K562 (cell line): ENCODE measurements around the gene GPS2. TPM values are rescaled to one million over a fixed set of nuclear protein-coding genes. Genes with fewer than 3 reads are reported as not detected.
A peak's percentile ranks its signal among the peaks of the same experiment; 100 is the strongest.

Source experiments
- BRCA1 ChIP-seq, 2 experiments: fragments of 450-650 bp in 1 of 2; sonication (generic) in 1 of 2; formaldehyde crosslinking in 1 of 2; IDR thresholded peaks; 2 replicates each; pipeline versions ENCODE4 v1.5.0 to v1.6.1; 2017 to 2020; ENCODE audit warnings: mild to moderate bottlenecking in 1 of 2, missing genetic modification reagents in 1 of 2
- CEBPG ChIP-seq, 3 experiments: fragments of 200-800 bp in 1 of 3; sonication (Bioruptor generic) in 1 of 3; sonication (generic) in 1 of 3; formaldehyde crosslinking in 1 of 3; IDR thresholded peaks in 2 of 3; conservative IDR thresholded peaks in 1 of 3; 2 replicates each; pipeline versions ENCODE4 v1.6.1 to v1.8.0; 2016 to 2022; ENCODE audit warnings: missing compliant biosample characterization in 2 of 3, missing genetic modification characterization in 2 of 3, mild to moderate bottlenecking in 1 of 3, missing genetic modification reagents in 1 of 3
- CTCF ChIP-seq, 3 experiments: IDR thresholded peaks in 2 of 3; conservative IDR thresholded peaks in 1 of 3; 2 replicates each; pipeline ENCODE4 v1.5.1; 2011 to 2012; ENCODE audit warnings: low read length in 3 of 3, mild to moderate bottlenecking in 3 of 3, control low read depth in 2 of 3, improper control_type of control experiment in 1 of 3, inconsistent platforms in 1 of 3, low read depth in 1 of 3, mixed read lengths in 1 of 3, moderate library complexity in 1 of 3; ENCODE audit not compliant: insufficient read depth in 2 of 3
- EWSR1 ChIP-seq: fragments of 450-650 bp; IDR thresholded peaks from 2 replicates; pipeline ENCODE4 v1.6.1; 2018; ENCODE audit warnings: borderline replicate concordance, mild to moderate bottlenecking, low read depth, moderate library complexity; ENCODE audit not compliant: partially characterized antibody
- HDAC6 ChIP-seq: IDR thresholded peaks from 2 replicates; pipeline ENCODE4 v1.6.1; 2012; ENCODE audit warnings: low read depth, mild to moderate bottlenecking, control low read depth, inconsistent platforms, low read length, moderate library complexity
- HSF4 ChIP-seq: fragments of 250-450 bp; sonication (Bioruptor Pico); IDR thresholded peaks from 2 replicates; pipeline ENCODE4 v2.1.2; 2022; ENCODE audit warnings: mild to moderate bottlenecking, moderate library complexity, borderline replicate concordance
- NR2C2 ChIP-seq, 2 experiments: fragments of 200-800 bp in 1 of 2; sonication (Bioruptor generic) in 1 of 2; sonication (generic) in 1 of 2; formaldehyde crosslinking in 1 of 2; IDR thresholded peaks; 2 replicates each; pipeline versions ENCODE4 v1.6.1 to v1.8.0; 2016 to 2022; ENCODE audit warnings: mild to moderate bottlenecking in 1 of 2, missing compliant biosample characterization in 1 of 2, missing genetic modification characterization in 1 of 2, missing genetic modification reagents in 1 of 2
- PTBP1 ChIP-seq: fragments of 200-400 bp; formaldehyde crosslinking; IDR thresholded peaks from 2 replicates; pipeline ENCODE4 v1.6.1; 2017; ENCODE audit warnings: low read depth, low read length
- RBM25 ChIP-seq: fragments of 200-400 bp; formaldehyde crosslinking; IDR thresholded peaks from 2 replicates; pipeline ENCODE4 v1.6.1; 2018; ENCODE audit warnings: low read length, low read depth, moderate library complexity; ENCODE audit not compliant: severe bottlenecking
- RREB1 ChIP-seq: fragments of 250-450 bp; sonication (Bioruptor Pico); IDR thresholded peaks from 2 replicates; pipeline ENCODE4 v1.4.0; 2020
- SNAPC5 ChIP-seq: fragments of 250-450 bp; sonication (Bioruptor Pico); IDR thresholded peaks from 2 replicates; pipeline ENCODE4 v1.8.0; 2021; ENCODE audit warnings: moderate library complexity, mild to moderate bottlenecking, inconsistent platforms
- SRF ChIP-seq, 2 experiments: fragments of 250-450, 450-650 bp in 1 of 2; sonication (Bioruptor Pico) in 1 of 2; sonication (generic) in 1 of 2; formaldehyde crosslinking; IDR thresholded peaks; 2 replicates each; pipeline versions ENCODE4 v1.5.0 to v1.5.1; 2020 to 2022; ENCODE audit warnings: mild to moderate bottlenecking in 1 of 2, missing genetic modification reagents in 1 of 2
- TARDBP ChIP-seq: fragments of 450-650 bp; IDR thresholded peaks from 2 replicates; pipeline ENCODE4 v1.6.1; 2016
- THRB ChIP-seq: fragments of 450-650 bp; formaldehyde crosslinking; conservative IDR thresholded peaks from 2 replicates; pipeline ENCODE4 v1.4.0; 2022; ENCODE audit warnings: mild to moderate bottlenecking, missing genetic modification characterization
- ZNF347 ChIP-seq: fragments of 450-650 bp; formaldehyde crosslinking; IDR thresholded peaks from 2 replicates; pipeline ENCODE4 v1.4.0; 2020; ENCODE audit warnings: low read depth, mild to moderate bottlenecking, moderate library complexity
- ZNF436 ChIP-seq: fragments of 250-450, 450-650 bp; sonication (Bioruptor Pico); formaldehyde crosslinking; IDR thresholded peaks from 2 replicates; pipeline ENCODE4 v1.7.0; 2020; ENCODE audit warnings: mild to moderate bottlenecking
- polyA plus RNA-seq, 8 experiments: library from polyadenylated mRNA; depleted of rRNA in 4 of 8; stranded (reverse) in 5 of 8; unstranded in 3 of 8; fragments of >200 nt; fragmentation: Nextera tagmentation in 2 of 8; fragmentation: Illumina TruSeq in 1 of 8; extraction: Ambion mirVana in 2 of 8; extraction: Trizol in 1 of 8; gene quantifications; 2 replicates each; pipeline versions ENCODE4 v1.2.1 to v1.2.3, GENCODE V29; 2011 to 2014; ENCODE audit warnings: inconsistent platforms in 1 of 8, missing spikeins in 1 of 8
- total RNA-seq, 7 experiments: library from RNA; depleted of rRNA in 6 of 7; stranded (reverse); fragments of >200 nt in 6 of 7; fragmentation: Illumina TruSeq in 2 of 7; extraction: Trizol in 2 of 7; gene quantifications; 2 replicates each; pipeline versions ENCODE4 v1.2.1 to v1.2.3, GENCODE V29; 2011 to 2021; ENCODE audit warnings: low replicate concordance in 1 of 7

GPS2 gene
- total and polyA plus RNA-seq, 9 of the 15 experiments (the other 6 are each of a cell fraction or from before 2014, with no cell fraction given): 18.3 to 75.7 (median 37.0) TPM

GRCh38 chr17:7306911-7307685, 8.1 kb downstream of the GPS2 start, which contains the start of gene EIF5A (continued):
- TF ChIP-seq CEBPG (CRISPR knock-in tag; IDR thresholded peaks at IDR 0.05) (no peak), CEBPG (tag; conservative IDR thresholded peaks at IDR 0.05 in 1 of 2, IDR thresholded peaks at IDR 0.05 in 1 of 2) (no peak), RREB1 (CRISPR knock-in tag) (no peak), NR2C2 (CRISPR knock-in tag; IDR thresholded peaks at IDR 0.05) (no peak), NR2C2 (tag; IDR thresholded peaks at IDR 0.05) (peak; percentile 42; the same call in 1 of the 2 replicates), CTCF (IDR thresholded peaks at IDR 0.05 in 2 of 3, conservative IDR thresholded peaks at IDR 0.05 in 1 of 3; ENCODE audit: insufficient read depth in 2 of 3, low read depth in 1 of 3, low read length in 3 of 3) (no peak), SRF (CRISPR knock-in tag; IDR thresholded peaks at IDR 0.05) (no peak), THRB (CRISPR knock-in tag) (no peak), RBM25 (no peak), PTBP1 (no peak), TARDBP (no peak), HSF4 (CRISPR knock-in tag) (no peak), SNAPC5 (CRISPR knock-in tag) (no peak), ZNF436 (no peak), HDAC6 (no peak), ZNF347 (CRISPR knock-in tag) (no peak), EWSR1 (no peak), BRCA1 (IDR thresholded peaks at IDR 0.05) (no peak), BRCA1 (CRISPR knock-in tag; IDR thresholded peaks at IDR 0.05) (no peak)
